ENCODE results near the gene AGPAT4.

GRCh38 chr6:161300823-161301222, 27.0 kb upstream of the AGPAT4 start:
- TF ChIP-seq, protein P1, sequence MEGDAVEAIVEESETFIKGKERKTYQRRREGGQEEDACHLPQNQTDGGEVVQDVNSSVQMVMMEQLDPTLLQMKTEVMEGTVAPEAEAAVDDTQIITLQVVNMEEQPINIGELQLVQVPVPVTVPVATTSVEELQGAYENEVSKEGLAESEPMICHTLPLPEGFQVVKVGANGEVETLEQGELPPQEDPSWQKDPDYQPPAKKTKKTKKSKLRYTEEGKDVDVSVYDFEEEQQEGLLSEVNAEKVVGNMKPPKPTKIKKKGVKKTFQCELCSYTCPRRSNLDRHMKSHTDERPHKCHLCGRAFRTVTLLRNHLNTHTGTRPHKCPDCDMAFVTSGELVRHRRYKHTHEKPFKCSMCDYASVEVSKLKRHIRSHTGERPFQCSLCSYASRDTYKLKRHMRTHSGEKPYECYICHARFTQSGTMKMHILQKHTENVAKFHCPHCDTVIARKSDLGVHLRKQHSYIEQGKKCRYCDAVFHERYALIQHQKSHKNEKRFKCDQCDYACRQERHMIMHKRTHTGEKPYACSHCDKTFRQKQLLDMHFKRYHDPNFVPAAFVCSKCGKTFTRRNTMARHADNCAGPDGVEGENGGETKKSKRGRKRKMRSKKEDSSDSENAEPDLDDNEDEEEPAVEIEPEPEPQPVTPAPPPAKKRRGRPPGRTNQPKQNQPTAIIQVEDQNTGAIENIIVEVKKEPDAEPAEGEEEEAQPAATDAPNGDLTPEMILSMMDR (conservative IDR thresholded peaks at IDR 0.05; ENCODE audit: low read length): no peak
- no peak for TF ChIP-seq EZH2phosphoT487 (IDR thresholded peaks at IDR 0.05; ENCODE audit: borderline replicate concordance)
